OCI-LY3 (cell line): ENCODE data around the gene CMTR2.

ENCODE experiments used
- CTCF ChIP-seq: fragments of 200-600, 300-600 bp; sonication (generic); IDR thresholded peaks from 2 replicates; pipeline ENCODE4 v1.5.1; 2014; ENCODE audit warnings: antibody characterized with exemption, low read length, low read depth
- EZH2phosphoT487 ChIP-seq: fragments of 200-600 bp; shearing (Covaris generic); IDR thresholded peaks from 2 replicates; pipeline ENCODE4 v1.6.1; 2018; ENCODE audit warnings: antibody characterized with exemption, mixed run types, low read depth

- TF ChIP-seq CTCF (no peak), EZH2phosphoT487 (no peak)
Observed at GRCh38 chr16:71244521-71244920, 44.7 kb downstream of the CMTR2 start.
